GM21381 (cell line): ENCODE results near the gene POFUT1.
"Not testable (repeated sequence)": the region's sequence is repeated elsewhere in the genome, so short reads cannot be mapped to it uniquely, and the experiment has no call there.

Source experiments
- ATAC-seq: cut with Tn5 transposase; IDR thresholded peaks from one replicate; pipeline ENCODE4 v1.9.1; 2021; ENCODE audit warnings: mild to moderate bottlenecking, moderate library complexity; ENCODE audit not compliant: unreplicated experiment

POFUT1 gene

GRCh38 chr20:32207626-32208498 lies at the start of gene POFUT1, which contains the start of gene PLAGL2:
TSS of gene POFUT1 (plus strand) at chr20:32207880. CDS start at chr20:32207942, 62 bp downstream.
TSS of gene PLAGL2 (minus strand) at chr20:32207743. CDS start at chr20:32202178, 5,565 bp downstream.
- ATAC-seq, result peak; percentile 89

GRCh38 chr20:32158351-32158750 lies 49.3 kb upstream of the POFUT1 start:
- no peak for ATAC-seq

GRCh38 chr20:32158943-32159660 lies 48.6 kb upstream of the POFUT1 start:
- no peak for ATAC-seq

GRCh38 chr20:32159766-32160221 lies 47.9 kb upstream of the POFUT1 start:
- no peak for ATAC-seq

GRCh38 chr20:32160341-32160740 lies 47.3 kb upstream of the POFUT1 start:
- no peak for ATAC-seq

GRCh38 chr20:32162351-32162750 lies 45.3 kb upstream of the POFUT1 start:
- ATAC-seq, result no peak

- ATAC-seq, result no peak
Measured at GRCh38 chr20:32163951-32164350, 43.7 kb upstream of the POFUT1 start.

- no peak for ATAC-seq
Measured at GRCh38 chr20:32164984-32165735, 42.5 kb upstream of the POFUT1 start.

GRCh38 chr20:32165836-32166545 lies 41.7 kb upstream of the POFUT1 start:
- ATAC-seq, result no peak

GRCh38 chr20:32167552-32167951 lies 40.1 kb upstream of the POFUT1 start:
- ATAC-seq, result no peak

- no peak for ATAC-seq
Measured at GRCh38 chr20:32168184-32168910, 39.3 kb upstream of the POFUT1 start.

GRCh38 chr20:32177696-32178095 lies 30.0 kb upstream of the POFUT1 start:
- not testable (repeated sequence) for ATAC-seq

GRCh38 chr20:32179515-32179914 lies 28.2 kb upstream of the POFUT1 start:
- ATAC-seq, result no peak

- no peak for ATAC-seq
Measured at GRCh38 chr20:32179934-32180333, 27.7 kb upstream of the POFUT1 start.

GRCh38 chr20:32181606-32182005 lies 26.1 kb upstream of the POFUT1 start:
- no peak for ATAC-seq

GRCh38 chr20:32183947-32184635 lies 23.6 kb upstream of the POFUT1 start:
- ATAC-seq, result no peak

- no peak for ATAC-seq
Measured at GRCh38 chr20:32184961-32185603, 22.6 kb upstream of the POFUT1 start.

- ATAC-seq, result no peak
Measured at GRCh38 chr20:32186506-32186905, 21.2 kb upstream of the POFUT1 start.
